Stimulated activated naive CD8-positive, alpha-beta T cell treated with anti-CD3 and anti-CD28 coated beads, Interleukin-15, amount 100 ng/mL, for 72 hours (primary cell): ENCODE data around the gene CDKN2AIP.

Experiments used
- ATAC-seq: fragments of 150-1000 bp; cut with Tn5 transposase; 2 replicates; pipeline ENCODE4 v1.10.0; 2021; ENCODE audit warnings: mild to moderate bottlenecking, moderate library complexity
- DNase-seq, 2 donors: peaks; one replicate each; pipeline ENCODE4 v3.0.0; 2021 to 2022
- H3K27ac Mint-ChIP-seq, 2 donors: one replicate each; pipeline ENCODE4 v1.8.0; 2022; ENCODE audit warnings: mild to moderate bottlenecking in 2 of 2, mixed read lengths in 2 of 2, moderate library complexity in 2 of 2
- H3K27me3 Mint-ChIP-seq: one replicate; pipeline ENCODE4 v1.8.0; 2022; ENCODE audit warnings: mixed read lengths
- H3K4me1 Mint-ChIP-seq: one replicate; pipeline ENCODE4 v1.8.0; 2022; ENCODE audit warnings: mild to moderate bottlenecking, mixed read lengths
- H3K4me3 Mint-ChIP-seq, 2 donors: one replicate each; pipeline ENCODE4 v1.8.0; 2022; ENCODE audit warnings: mild to moderate bottlenecking in 2 of 2, mixed read lengths in 2 of 2, moderate library complexity in 1 of 2
- H3K9me3 Mint-ChIP-seq, 2 donors: one replicate each; pipeline ENCODE4 v1.8.0; 2022; ENCODE audit warnings: mixed read lengths in 2 of 2

Gene CDKN2AIP

GRCh38 chr4:183495184-183495583, 50.7 kb downstream of the CDKN2AIP start:
- ATAC-seq: no peak
- H3K27me3 Mint-ChIP-seq: no peaks in the 10 kb centered on the region
- DNase-seq: no peak
- no peak overlapping the region for H3K4me3 Mint-ChIP-seq
- H3K4me1 Mint-ChIP-seq: peaks cover 7% of the 10 kb centered on the region
- no peak overlapping the region for H3K27ac Mint-ChIP-seq
- H3K9me3 Mint-ChIP-seq: peaks cover 18 to 21% of the 10 kb centered on the region in 2 donors
